SJSA1 (cell line): Measurements from ENCODE around the gene SPHK1. TPM values are rescaled to one million over a fixed set of nuclear protein-coding genes. Genes with fewer than 3 reads are reported as not detected.

ENCODE experiments used
- DNase-seq, 2 experiments: peaks; one replicate each; pipeline ENCODE4 v3.0.0-alpha.2; 2015 to 2020; ENCODE audit warnings: low spot score in 2 of 2, low read depth in 1 of 2
- H3K27ac ChIP-seq: fragments of 250-450 bp; sonication (Bioruptor Pico); 2 replicates; pipeline ENCODE4 v1.5.1; 2020; ENCODE audit warnings: mild to moderate bottlenecking, moderate library complexity
- H3K27me3 ChIP-seq: fragments of 250-450 bp; sonication (Bioruptor Pico); replicated peaks from 2 replicates; pipeline ENCODE4 v1.5.1; 2020; ENCODE audit warnings: mild to moderate bottlenecking, moderate library complexity
- H3K36me3 ChIP-seq: fragments of 250-450 bp; sonication (Bioruptor Pico); 2 replicates; pipeline ENCODE4 v1.5.1; 2020; ENCODE audit warnings: mild to moderate bottlenecking
- H3K4me1 ChIP-seq: fragments of 250-450 bp; sonication (Bioruptor Pico); replicated peaks from 2 replicates; pipeline ENCODE4 v1.6.1; 2021; ENCODE audit warnings: mild to moderate bottlenecking
- H3K4me3 ChIP-seq: fragments of 250-450 bp; sonication (Bioruptor Pico); 2 replicates; pipeline ENCODE4 v1.5.1; 2020; ENCODE audit warnings: mild to moderate bottlenecking
- H3K9me3 ChIP-seq: fragments of 250-450 bp; sonication (Bioruptor Pico); replicated peaks from 2 replicates; pipeline ENCODE4 v1.5.1; 2020; ENCODE audit warnings: mild to moderate bottlenecking
- total RNA-seq: library from RNA; depleted of rRNA; stranded (reverse); fragments of >200 nt; shearing (Covaris generic); gene quantifications from 2 replicates; pipeline ENCODE4 v1.2.3, GENCODE V29; 2014; rRNA removed

Gene SPHK1
- total RNA-seq, 1 experiment from 2014 or later = 135 TPM

DNA sequence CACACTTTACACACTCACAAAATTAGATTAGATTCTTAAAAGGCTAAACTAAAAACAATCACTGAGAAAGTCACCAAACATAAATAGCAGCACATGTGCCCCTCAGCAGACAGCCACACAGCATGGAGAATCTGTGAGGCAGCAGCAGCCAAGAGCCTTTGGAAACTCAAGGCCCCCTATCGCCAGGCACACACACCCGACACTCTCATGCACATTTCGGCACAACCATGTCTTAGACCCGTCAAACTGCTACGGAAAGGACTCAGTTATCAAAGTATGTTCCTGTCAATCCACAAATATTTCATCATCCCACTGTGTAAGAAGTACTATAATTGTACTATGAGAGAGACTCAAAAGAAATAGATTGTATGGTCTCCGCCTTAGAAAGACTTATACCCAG lies 47.6 kb downstream of the SPHK1 start:
- Histone ChIP-seq H3K9me3 (no peaks in the 10 kb centered on the region), H3K27me3 (no peaks in the 10 kb centered on the region), H3K4me3 (no peak overlapping the region), H3K4me1 (peaks cover 23% of the 10 kb centered on the region), H3K36me3 (no peaks in the 10 kb centered on the region; the same call in 1 of the 2 replicates), H3K27ac (no peak overlapping the region; the same call in 1 of the 2 replicates)
- no peak for DNase-seq

GRCh38 chr17:76432712-76433336 lies 48.4 kb downstream of the SPHK1 start:
- H3K36me3 ChIP-seq = no peaks in the 10 kb centered on the region; the same call in 1 of the 2 replicates
- no peaks in the 10 kb centered on the region for H3K9me3 ChIP-seq
- no peak overlapping the region; the same call in 1 of the 2 replicates for H3K27ac ChIP-seq
- no peak for DNase-seq
- peaks cover 15% of the 10 kb centered on the region for H3K4me1 ChIP-seq
- no peak overlapping the region for H3K4me3 ChIP-seq
- H3K27me3 ChIP-seq = no peaks in the 10 kb centered on the region

- H3K4me1 ChIP-seq = peaks cover 11% of the 10 kb centered on the region
- no peaks in the 10 kb centered on the region for H3K9me3 ChIP-seq
- H3K4me3 ChIP-seq = no peak overlapping the region
- no peaks in the 10 kb centered on the region; the same call in 1 of the 2 replicates for H3K36me3 ChIP-seq
- DNase-seq = no peak
- H3K27me3 ChIP-seq = no peaks in the 10 kb centered on the region
- no peak overlapping the region for H3K27ac ChIP-seq
Measured at GRCh38 chr17:76433693-76434092, 49.3 kb downstream of the SPHK1 start.

- no peak for DNase-seq
- Histone ChIP-seq H3K4me1 (peaks cover 20% of the 10 kb centered on the region), H3K27me3 (no peaks in the 10 kb centered on the region), H3K27ac (no peak overlapping the region), H3K4me3 (no peak overlapping the region), H3K36me3 (no peaks in the 10 kb centered on the region; the same call in 1 of the 2 replicates), H3K9me3 (no peaks in the 10 kb centered on the region)
Measured at GRCh38 chr17:76434870-76435269, 50.5 kb downstream of the SPHK1 start.

DNA sequence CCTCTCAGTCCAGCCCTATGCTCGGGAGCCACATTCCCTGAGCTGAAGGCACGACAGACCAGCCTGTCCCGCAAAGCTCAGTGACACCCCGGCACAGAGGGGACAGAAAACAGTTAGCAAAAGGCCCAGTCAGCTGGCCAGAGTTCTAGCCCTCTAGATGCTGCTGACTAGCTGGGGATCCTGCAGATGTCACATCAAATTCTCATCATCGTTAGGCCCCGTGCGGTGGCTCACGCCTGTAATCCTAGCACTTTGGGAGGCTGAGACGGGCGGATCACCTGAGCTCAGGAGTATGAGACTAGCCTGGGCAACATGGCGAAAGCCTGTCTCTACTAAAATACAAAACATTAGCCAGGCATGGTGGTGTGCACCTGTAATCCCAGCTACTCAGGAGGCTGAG lies 51.3 kb downstream of the SPHK1 start:
- no peak overlapping the region for H3K4me3 ChIP-seq
- H3K27ac ChIP-seq = no peak overlapping the region
- H3K9me3 ChIP-seq = no peaks in the 10 kb centered on the region
- no peaks in the 10 kb centered on the region for H3K27me3 ChIP-seq
- no peak for DNase-seq
- peaks cover 15% of the 10 kb centered on the region for H3K4me1 ChIP-seq
- H3K36me3 ChIP-seq = no peaks in the 10 kb centered on the region; the same call in 1 of the 2 replicates

Other genes starting within 250 kb of the SPHK1 start
- not detected in 2 replicates for gene FOXJ1, start 243.4 kb upstream of the SPHK1 start, total RNA-seq
- 4.6 and 9.4 TPM in 2 replicates for gene RNF157, start 144.1 kb upstream of the SPHK1 start, total RNA-seq
- gene UBALD2, start 119.3 kb upstream of the SPHK1 start, total RNA-seq = 7.6 and 13.7 TPM in 2 replicates
- 2.0 and 4.7 TPM in 2 replicates for gene QRICH2, start 76.3 kb upstream of the SPHK1 start, total RNA-seq
- gene PRPSAP1, start 30.7 kb upstream of the SPHK1 start, total RNA-seq = 49.4 and 65.4 TPM in 2 replicates
- 18.6 and 29.7 TPM in 2 replicates for gene UBE2O, start 68.5 kb downstream of the SPHK1 start, total RNA-seq
- gene AANAT, start 83.0 kb downstream of the SPHK1 start, total RNA-seq = not detected in 2 replicates
- 5.8 and 9.2 TPM in 2 replicates for gene RHBDF2, start 116.8 kb downstream of the SPHK1 start, total RNA-seq
- 4.4 and 5.2 TPM in 2 replicates for gene CYGB, start 153.1 kb downstream of the SPHK1 start, total RNA-seq
- gene PRCD, start 155.4 kb downstream of the SPHK1 start, total RNA-seq = 0.13 TPM in 1 of 2 replicates, not detected in the other
- gene ST6GALNAC2, start 201.3 kb downstream of the SPHK1 start, total RNA-seq = 0.84 TPM in 1 of 2 replicates, not detected in the other